Fibroblast of the aortic adventitia (primary cell): ENCODE measurements around the gene FAM83D. TPM values are rescaled to one million over a fixed set of nuclear protein-coding genes. Genes with fewer than 3 reads are reported as not detected.

ENCODE experiments used
- DNase-seq: peaks from one replicate; pipeline ENCODE4 v3.0.0-alpha.2; 2010; ENCODE audit warnings: low read depth
- H3K4me3 ChIP-seq: 2 replicates; pipeline ENCODE4 v1.5.1; 2011; ENCODE audit warnings: low read depth, mild to moderate bottlenecking, control low read depth, low read length, moderate library complexity
- CTCF ChIP-seq: IDR thresholded peaks from 2 replicates; pipeline ENCODE4 v1.5.1; 2011; ENCODE audit warnings: mild to moderate bottlenecking, low read length, control low read depth, inconsistent platforms; ENCODE audit not compliant: insufficient read depth
- total RNA-seq: library from RNA; depleted of rRNA; stranded (reverse); fragments of >200 nt; gene quantifications from 2 replicates; pipeline ENCODE4 v1.2.3, GENCODE V29; 2012; ENCODE audit warnings: low replicate concordance

Gene FAM83D
- total RNA-seq, 1 donor: 16.7 TPM

- no peak overlapping the region for H3K4me3 ChIP-seq
- no peak for DNase-seq
- TF ChIP-seq CTCF: no peak
These were observed 30.1 kb upstream of the FAM83D start for GRCh38 chr20:38896009-38896594.

GRCh38 chr20:38897267-38897666 is 28.9 kb upstream of the FAM83D start:
- no peak for TF ChIP-seq CTCF
- DNase-seq: no peak
- no peak overlapping the region for H3K4me3 ChIP-seq

GRCh38 chr20:38900606-38901005 is 25.6 kb upstream of the FAM83D start:
- TF ChIP-seq CTCF: no peak
- no peak overlapping the region for H3K4me3 ChIP-seq
- DNase-seq: no peak

GRCh38 chr20:38902601-38903000 is 23.6 kb upstream of the FAM83D start:
- DNase-seq: no peak
- H3K4me3 ChIP-seq: no peak overlapping the region
- no peak for TF ChIP-seq CTCF

GRCh38 chr20:38903335-38903734 is 22.9 kb upstream of the FAM83D start:
- no peak overlapping the region for H3K4me3 ChIP-seq
- no peak for TF ChIP-seq CTCF
- no peak for DNase-seq

- no peak for TF ChIP-seq CTCF
- H3K4me3 ChIP-seq: no peak overlapping the region
- no peak for DNase-seq
These were observed 20.8 kb upstream of the FAM83D start for GRCh38 chr20:38905375-38905774.

GRCh38 chr20:38907918-38908677 is 18.1 kb upstream of the FAM83D start:
- no peak for DNase-seq
- no peak overlapping the region for H3K4me3 ChIP-seq
- no peak for TF ChIP-seq CTCF
